ENCODE measurements around the gene PTPRR. TPM values are rescaled to one million over a fixed set of nuclear protein-coding genes. Genes with fewer than 3 reads are reported as not detected.

PTPRR gene
- polyA plus RNA-seq, 1 of the 3 experiments (the other 2 are of a cell fraction) = 1.4 TPM

DNA sequence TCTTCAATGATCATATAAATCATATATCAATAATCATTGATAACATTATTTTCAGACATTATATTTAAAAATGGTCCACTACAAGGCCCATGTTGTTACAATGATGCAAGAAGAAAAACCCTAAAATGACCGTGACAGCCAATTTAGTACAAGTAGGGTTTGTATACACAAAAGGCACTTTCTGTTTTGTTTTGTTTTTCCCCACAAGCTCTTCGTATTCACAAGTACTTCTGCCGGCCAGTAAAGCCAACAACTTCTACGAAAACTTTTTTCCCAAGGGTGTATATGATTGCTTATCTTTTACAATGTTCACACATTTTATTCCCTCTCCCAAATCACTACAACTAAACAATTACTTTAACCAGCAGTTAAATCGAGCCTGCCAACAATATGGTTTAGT, 292.9 kb downstream of the PTPRR start (continued):
- TF ChIP-seq RFX5 (IDR thresholded peaks at IDR 0.05; ENCODE audit: low read length) = no peak
- TF ChIP-seq, protein P1, sequence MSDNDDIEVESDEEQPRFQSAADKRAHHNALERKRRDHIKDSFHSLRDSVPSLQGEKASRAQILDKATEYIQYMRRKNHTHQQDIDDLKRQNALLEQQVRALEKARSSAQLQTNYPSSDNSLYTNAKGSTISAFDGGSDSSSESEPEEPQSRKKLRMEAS (IDR thresholded peaks at IDR 0.05; ENCODE audit: low read depth) = no peak
- TF ChIP-seq, protein P2, sequence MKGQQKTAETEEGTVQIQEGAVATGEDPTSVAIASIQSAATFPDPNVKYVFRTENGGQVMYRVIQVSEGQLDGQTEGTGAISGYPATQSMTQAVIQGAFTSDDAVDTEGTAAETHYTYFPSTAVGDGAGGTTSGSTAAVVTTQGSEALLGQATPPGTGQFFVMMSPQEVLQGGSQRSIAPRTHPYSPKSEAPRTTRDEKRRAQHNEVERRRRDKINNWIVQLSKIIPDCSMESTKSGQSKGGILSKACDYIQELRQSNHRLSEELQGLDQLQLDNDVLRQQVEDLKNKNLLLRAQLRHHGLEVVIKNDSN (IDR thresholded peaks at IDR 0.05; ENCODE audit: borderline replicate concordance, low read depth) = no peak
- TF ChIP-seq RAD21 (IDR thresholded peaks at IDR 0.05; ENCODE audit: low read length) = no peak
- no peak for TF ChIP-seq TAF1 (IDR thresholded peaks at IDR 0.05; ENCODE audit: borderline replicate concordance, low read depth, low read length)

DNA sequence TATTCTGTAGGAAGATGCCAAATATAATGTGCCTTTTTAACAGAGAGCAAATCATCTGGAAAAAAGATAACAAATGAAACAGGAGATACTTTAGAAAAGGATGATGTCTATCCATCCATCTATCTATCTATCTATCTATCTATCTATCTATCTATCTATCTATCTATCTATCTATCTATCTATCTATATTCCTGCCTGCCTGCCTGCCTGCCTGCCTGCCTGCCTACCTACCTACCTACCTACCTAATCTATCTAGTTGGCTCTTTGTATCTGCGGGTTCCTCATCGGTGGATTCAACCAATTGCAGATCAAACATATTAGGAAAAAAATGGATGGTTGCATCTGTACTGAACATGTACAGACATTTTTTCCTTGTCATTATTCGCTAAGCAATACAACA, 294.4 kb downstream of the PTPRR start:
- Histone ChIP-seq H2AFZ (ENCODE audit: low read depth) (no peak overlapping the region), H3K9ac (no peak overlapping the region), H3K27ac (ENCODE audit: low read depth in 2 of 2, low read length in 1 of 2) (no peak overlapping the region), H3K4me1 (ENCODE audit: control insufficient read depth in 1 of 2, insufficient read depth in 2 of 2, low read depth in 1 of 2, low read length in 1 of 2) (no peaks in the 10 kb centered on the region), H3K9me3 (no peaks in the 10 kb centered on the region), H3K9me2 (no peaks in the 10 kb centered on the region), H3K36me3 (replicated peaks in 1 of 2; ENCODE audit: control insufficient read depth in 1 of 2, insufficient read depth in 2 of 2, low read length in 1 of 2) (no peaks in the 10 kb centered on the region), H4K20me1 (ENCODE audit: insufficient read depth) (no peaks in the 10 kb centered on the region), H3K27me3 (ENCODE audit: insufficient read depth) (no peaks in the 10 kb centered on the region), H3F3A (replicated peaks; ENCODE audit: insufficient read depth) (no peaks in the 10 kb centered on the region), H3K4me2 (no peak overlapping the region), H3K79me2 (ENCODE audit: insufficient read depth) (no peaks in the 10 kb centered on the region), H3K4me3 (ENCODE audit: low read depth in 2 of 2, low read length in 1 of 2) (no peak overlapping the region)
- ChIA-PET CTCF (no interaction called here), POLR2A (no interaction called here)
- DNase-seq = no peak
- WGBS (ENCODE audit: low lambda C conversion rate) = 87% methylated on average over 3 of the region's 3 CpGs
- TF ChIP-seq TCF12 (IDR thresholded peaks at IDR 0.05) (no peak), MEF2A (IDR thresholded peaks at IDR 0.05; ENCODE audit: borderline replicate concordance, low read depth) (no peak), RFX5 (IDR thresholded peaks at IDR 0.05; ENCODE audit: low read length) (no peak), POLR2AphosphoS5 (IDR thresholded peaks at IDR 0.05; ENCODE audit: low read depth, low read length) (no peak), TEAD4 (IDR thresholded peaks at IDR 0.05; ENCODE audit: borderline replicate concordance, insufficient read depth) (no peak), RAD21 (IDR thresholded peaks at IDR 0.05; ENCODE audit: low read length) (no peak), CHD2 (IDR thresholded peaks at IDR 0.05; ENCODE audit: low read length, partially characterized antibody) (no peak), FOXJ3 (CRISPR knock-in tag; IDR thresholded peaks at IDR 0.05) (no peak), NRF1 (IDR thresholded peaks at IDR 0.05; ENCODE audit: low read depth, low read length) (no peak), YY1 (IDR thresholded peaks at IDR 0.05; ENCODE audit: low read depth) (no peak), ZBTB33 (IDR thresholded peaks at IDR 0.05; ENCODE audit: borderline replicate concordance, low read depth) (no peak), RXRA (IDR thresholded peaks at IDR 0.05; ENCODE audit: borderline replicate concordance, low read depth) (no peak)
- TF ChIP-seq, protein P3, sequence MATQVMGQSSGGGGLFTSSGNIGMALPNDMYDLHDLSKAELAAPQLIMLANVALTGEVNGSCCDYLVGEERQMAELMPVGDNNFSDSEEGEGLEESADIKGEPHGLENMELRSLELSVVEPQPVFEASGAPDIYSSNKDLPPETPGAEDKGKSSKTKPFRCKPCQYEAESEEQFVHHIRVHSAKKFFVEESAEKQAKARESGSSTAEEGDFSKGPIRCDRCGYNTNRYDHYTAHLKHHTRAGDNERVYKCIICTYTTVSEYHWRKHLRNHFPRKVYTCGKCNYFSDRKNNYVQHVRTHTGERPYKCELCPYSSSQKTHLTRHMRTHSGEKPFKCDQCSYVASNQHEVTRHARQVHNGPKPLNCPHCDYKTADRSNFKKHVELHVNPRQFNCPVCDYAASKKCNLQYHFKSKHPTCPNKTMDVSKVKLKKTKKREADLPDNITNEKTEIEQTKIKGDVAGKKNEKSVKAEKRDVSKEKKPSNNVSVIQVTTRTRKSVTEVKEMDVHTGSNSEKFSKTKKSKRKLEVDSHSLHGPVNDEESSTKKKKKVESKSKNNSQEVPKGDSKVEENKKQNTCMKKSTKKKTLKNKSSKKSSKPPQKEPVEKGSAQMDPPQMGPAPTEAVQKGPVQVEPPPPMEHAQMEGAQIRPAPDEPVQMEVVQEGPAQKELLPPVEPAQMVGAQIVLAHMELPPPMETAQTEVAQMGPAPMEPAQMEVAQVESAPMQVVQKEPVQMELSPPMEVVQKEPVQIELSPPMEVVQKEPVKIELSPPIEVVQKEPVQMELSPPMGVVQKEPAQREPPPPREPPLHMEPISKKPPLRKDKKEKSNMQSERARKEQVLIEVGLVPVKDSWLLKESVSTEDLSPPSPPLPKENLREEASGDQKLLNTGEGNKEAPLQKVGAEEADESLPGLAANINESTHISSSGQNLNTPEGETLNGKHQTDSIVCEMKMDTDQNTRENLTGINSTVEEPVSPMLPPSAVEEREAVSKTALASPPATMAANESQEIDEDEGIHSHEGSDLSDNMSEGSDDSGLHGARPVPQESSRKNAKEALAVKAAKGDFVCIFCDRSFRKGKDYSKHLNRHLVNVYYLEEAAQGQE (IDR thresholded peaks at IDR 0.05; ENCODE audit: low read depth, low read length) = no peak
- TF ChIP-seq, protein P2 (IDR thresholded peaks at IDR 0.05; ENCODE audit: borderline replicate concordance, low read depth) = no peak
